ENCODE results near the gene CCDC43. TPM values are rescaled to one million over a fixed set of nuclear protein-coding genes. Genes with fewer than 3 reads are reported as not detected.

CCDC43 gene
- 17.6 and 17.8 TPM in 2 replicates for total RNA-seq
- long read RNA-seq, transcript CCDC43-201 (5 exons, 2,082 nt), result major isoform, 64 of 79 reads
- long read RNA-seq, transcript CCDC43-202 (4 exons, 2,058 nt), result minor isoform, 6 of 79 reads
- long read RNA-seq, partial matches to known transcripts, result 2 of 79 reads
- long read RNA-seq, other reads (novel, unspliced or antisense), result 6 of 79 reads

- TF ChIP-seq, protein P1, sequence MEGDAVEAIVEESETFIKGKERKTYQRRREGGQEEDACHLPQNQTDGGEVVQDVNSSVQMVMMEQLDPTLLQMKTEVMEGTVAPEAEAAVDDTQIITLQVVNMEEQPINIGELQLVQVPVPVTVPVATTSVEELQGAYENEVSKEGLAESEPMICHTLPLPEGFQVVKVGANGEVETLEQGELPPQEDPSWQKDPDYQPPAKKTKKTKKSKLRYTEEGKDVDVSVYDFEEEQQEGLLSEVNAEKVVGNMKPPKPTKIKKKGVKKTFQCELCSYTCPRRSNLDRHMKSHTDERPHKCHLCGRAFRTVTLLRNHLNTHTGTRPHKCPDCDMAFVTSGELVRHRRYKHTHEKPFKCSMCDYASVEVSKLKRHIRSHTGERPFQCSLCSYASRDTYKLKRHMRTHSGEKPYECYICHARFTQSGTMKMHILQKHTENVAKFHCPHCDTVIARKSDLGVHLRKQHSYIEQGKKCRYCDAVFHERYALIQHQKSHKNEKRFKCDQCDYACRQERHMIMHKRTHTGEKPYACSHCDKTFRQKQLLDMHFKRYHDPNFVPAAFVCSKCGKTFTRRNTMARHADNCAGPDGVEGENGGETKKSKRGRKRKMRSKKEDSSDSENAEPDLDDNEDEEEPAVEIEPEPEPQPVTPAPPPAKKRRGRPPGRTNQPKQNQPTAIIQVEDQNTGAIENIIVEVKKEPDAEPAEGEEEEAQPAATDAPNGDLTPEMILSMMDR (IDR thresholded peaks at IDR 0.05), result no peak
- Mint-ChIP-seq H3K27ac (ENCODE audit: unreplicated experiment) (peak within 1 kb of the TSS; percentile 92), H3K9me3 (ENCODE audit: unreplicated experiment) (no peaks in the 10 kb centered on the region), H3K4me1 (ENCODE audit: unreplicated experiment) (peaks cover 17% of the 10 kb centered on the region), H3K36me3 (ENCODE audit: unreplicated experiment) (peaks cover 7% of the 10 kb centered on the region), H3K4me3 (ENCODE audit: unreplicated experiment) (peak within 1 kb of the TSS; percentile 99), H3K27me3 (ENCODE audit: unreplicated experiment) (no peaks in the 10 kb centered on the region)
- peak; percentile 97 for DNase-seq (ENCODE audit: extremely low spot score, unreplicated experiment)
Observed at GRCh38 chr17:44689477-44690217, at the start of gene CCDC43. Gene CCDC43, minus strand, starts transcription at chr17:44689776. Its CDS starts 23 bp downstream, at chr17:44689753.

GRCh38 chr17:44738214-44738906, 48.8 kb upstream of the CCDC43 start:
- no peaks in the 10 kb centered on the region for H3K27me3 Mint-ChIP-seq (ENCODE audit: unreplicated experiment)
- no peaks in the 10 kb centered on the region for H3K4me1 Mint-ChIP-seq (ENCODE audit: unreplicated experiment)
- no peaks in the 10 kb centered on the region for H3K9me3 Mint-ChIP-seq (ENCODE audit: unreplicated experiment)
- TF ChIP-seq, protein P1 (IDR thresholded peaks at IDR 0.05), result no peak
- no peaks in the 10 kb centered on the region for H3K36me3 Mint-ChIP-seq (ENCODE audit: unreplicated experiment)
- no peak overlapping the region for H3K4me3 Mint-ChIP-seq (ENCODE audit: unreplicated experiment)
- DNase-seq (ENCODE audit: extremely low spot score, unreplicated experiment), result no peak
- no peak overlapping the region for H3K27ac Mint-ChIP-seq (ENCODE audit: unreplicated experiment)

- Mint-ChIP-seq H3K4me3 (ENCODE audit: unreplicated experiment) (no peak overlapping the region), H3K4me1 (ENCODE audit: unreplicated experiment) (no peaks in the 10 kb centered on the region), H3K36me3 (ENCODE audit: unreplicated experiment) (peaks cover 2% of the 10 kb centered on the region), H3K9me3 (ENCODE audit: unreplicated experiment) (no peaks in the 10 kb centered on the region), H3K27ac (ENCODE audit: unreplicated experiment) (no peak overlapping the region), H3K27me3 (ENCODE audit: unreplicated experiment) (no peaks in the 10 kb centered on the region)
- TF ChIP-seq, protein P1 (IDR thresholded peaks at IDR 0.05), result no peak
- no peak for DNase-seq (ENCODE audit: extremely low spot score, unreplicated experiment)
Observed at GRCh38 chr17:44736551-44737240, 47.1 kb upstream of the CCDC43 start.

DNA sequence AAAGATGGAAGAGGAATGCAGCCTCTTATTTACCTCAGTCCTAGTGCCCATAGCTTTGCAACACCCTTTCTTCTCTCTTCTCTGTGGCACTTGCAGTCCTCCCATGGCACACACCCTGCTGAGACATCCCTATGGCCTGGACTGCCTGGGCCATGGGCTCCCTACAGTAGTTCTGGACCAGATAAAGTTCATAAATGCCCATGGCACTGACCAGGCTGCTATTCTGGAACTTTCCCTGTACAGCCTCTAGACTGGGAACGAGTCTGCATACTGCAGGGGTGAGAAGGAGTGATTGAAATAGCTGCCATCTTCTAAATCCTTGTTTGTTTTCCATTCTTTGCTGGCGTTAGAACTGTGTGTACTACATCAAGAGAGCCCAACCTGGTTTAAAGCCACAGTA, 44.7 kb upstream of the CCDC43 start:
- Mint-ChIP-seq H3K9me3 (ENCODE audit: unreplicated experiment) (no peaks in the 10 kb centered on the region), H3K36me3 (ENCODE audit: unreplicated experiment) (peaks cover 7% of the 10 kb centered on the region), H3K27ac (ENCODE audit: unreplicated experiment) (no peak overlapping the region), H3K4me3 (ENCODE audit: unreplicated experiment) (no peak overlapping the region), H3K4me1 (ENCODE audit: unreplicated experiment) (no peaks in the 10 kb centered on the region), H3K27me3 (ENCODE audit: unreplicated experiment) (no peaks in the 10 kb centered on the region)
- TF ChIP-seq, protein P1 (IDR thresholded peaks at IDR 0.05), result no peak
- DNase-seq (ENCODE audit: extremely low spot score, unreplicated experiment), result no peak
